NCI-H1105 treated with DMSO at 0.1 percent for 48 hours (cell line): ENCODE measurements around the gene SLC5A2.
"Not testable (repeated sequence)": the region's sequence is repeated elsewhere in the genome, so short reads cannot be mapped to it uniquely, and the experiment has no call there.

ENCODE experiments used
- DNase-seq: peaks from one replicate; lab custom pipeline; 2025; lab: John Stamatoyannopoulos, UW

SLC5A2 gene

DNA sequence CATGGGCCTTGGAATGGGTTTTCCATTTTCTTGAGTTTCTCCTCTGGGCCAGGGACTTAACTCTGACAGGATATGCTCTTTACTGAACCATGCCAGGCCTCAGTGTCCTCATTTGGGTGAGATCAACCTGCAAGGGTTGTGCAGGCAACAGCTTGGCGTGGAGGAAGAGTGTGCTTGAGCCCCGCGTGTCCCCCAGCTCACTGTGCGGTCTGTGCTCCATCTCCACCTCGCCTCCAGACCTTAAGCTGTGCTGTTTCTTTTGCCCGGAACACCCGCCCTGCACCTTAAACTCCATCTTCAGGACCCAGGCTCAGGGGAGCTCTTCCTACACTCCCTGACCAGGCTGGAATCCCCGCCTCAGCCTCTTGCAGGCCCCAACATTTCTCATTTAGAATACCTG lies 15.6 kb downstream of the SLC5A2 start:
- DNase-seq = no peak

DNA sequence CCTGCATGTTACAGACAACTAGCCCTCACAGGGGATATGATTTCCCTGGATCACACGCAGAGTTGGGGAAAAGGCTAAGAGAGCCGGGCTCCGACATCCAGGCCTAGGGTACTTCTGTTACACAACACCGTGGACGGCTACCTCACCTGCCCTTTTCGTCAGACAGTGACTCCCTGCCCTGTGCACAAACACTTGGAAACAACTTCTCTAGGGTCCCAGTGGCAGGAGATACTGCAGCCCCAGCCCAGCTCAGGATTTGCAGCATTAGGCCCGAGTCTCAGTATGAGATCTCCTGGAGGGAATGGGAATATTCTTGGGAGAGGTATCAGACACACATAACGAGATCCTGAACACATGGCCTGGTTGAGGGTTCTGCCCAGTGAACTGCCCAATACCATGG lies 17.0 kb downstream of the SLC5A2 start:
- DNase-seq = no peak

DNA sequence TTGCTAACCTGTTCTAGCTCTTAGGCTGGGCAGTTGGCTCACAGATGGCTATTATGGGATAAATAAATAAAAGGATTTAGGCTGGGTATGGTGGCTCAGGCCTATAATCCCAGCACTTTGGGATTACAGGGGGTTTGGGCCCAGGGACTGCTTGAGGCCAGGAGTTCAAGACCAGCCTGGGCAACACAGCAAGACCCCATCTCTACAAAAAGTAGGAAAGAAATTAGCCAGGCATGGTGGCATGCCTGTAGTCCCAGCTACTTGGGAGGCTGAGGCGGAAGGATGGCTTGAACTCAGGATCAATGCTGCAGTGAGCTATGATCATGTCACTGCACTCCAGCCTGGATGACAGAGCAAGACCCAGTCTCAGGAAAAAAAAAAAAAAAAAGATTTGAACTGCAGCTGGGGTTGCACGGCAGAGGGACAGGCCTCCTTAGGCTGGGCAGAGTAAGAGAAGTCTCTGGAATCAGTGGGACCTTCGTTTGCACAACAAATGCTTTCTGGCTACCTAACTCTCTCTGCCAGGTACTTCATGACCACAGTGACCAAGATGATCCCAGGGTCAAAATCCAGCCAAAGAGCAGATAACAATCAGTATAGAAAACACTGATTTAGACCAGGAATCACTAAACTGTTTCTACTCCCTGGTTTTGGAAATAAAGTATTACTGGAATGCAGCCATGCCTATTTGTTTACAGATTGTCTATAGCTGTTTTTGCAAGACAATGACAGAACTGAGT lies 18.5 kb downstream of the SLC5A2 start:
- DNase-seq = no peak

DNA sequence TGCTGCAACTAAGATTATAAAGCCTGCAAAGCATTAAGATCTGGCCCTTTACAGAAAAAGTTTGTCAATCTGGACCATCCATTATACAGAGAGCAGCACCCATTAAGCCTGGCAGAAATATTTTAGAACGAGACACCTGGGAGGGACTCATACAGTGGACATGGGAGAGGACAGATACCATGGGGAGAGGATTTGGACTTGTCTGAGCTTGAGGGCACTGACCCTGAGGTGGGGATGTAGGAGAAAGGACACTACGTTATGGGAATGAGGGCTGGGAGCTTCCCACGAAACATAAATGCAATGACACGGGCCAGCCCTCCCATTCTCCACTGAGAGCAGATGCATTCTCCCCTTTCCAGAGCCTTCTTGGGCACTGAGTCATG lies 19.0 kb downstream of the SLC5A2 start:
- DNase-seq = no peak

DNA sequence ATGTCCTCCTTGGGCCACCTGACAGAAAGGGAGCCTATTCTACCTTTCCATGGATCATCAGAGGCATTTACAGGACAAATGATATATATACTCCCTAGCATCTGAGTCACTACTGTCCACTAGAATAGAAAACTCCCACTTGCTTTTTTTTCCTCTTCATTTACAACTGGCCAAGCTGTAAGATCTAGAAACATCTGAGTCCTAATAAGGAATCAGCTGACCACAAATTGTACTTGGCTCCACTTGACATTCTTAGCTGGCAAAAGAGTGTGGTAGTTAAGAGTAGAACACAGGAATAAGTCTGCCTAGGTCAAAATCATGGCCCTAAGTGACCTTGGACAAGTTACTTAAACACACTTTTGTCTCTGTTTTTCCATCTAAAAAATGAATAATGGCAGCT lies 20.1 kb downstream of the SLC5A2 start:
- DNase-seq = no peak

DNA sequence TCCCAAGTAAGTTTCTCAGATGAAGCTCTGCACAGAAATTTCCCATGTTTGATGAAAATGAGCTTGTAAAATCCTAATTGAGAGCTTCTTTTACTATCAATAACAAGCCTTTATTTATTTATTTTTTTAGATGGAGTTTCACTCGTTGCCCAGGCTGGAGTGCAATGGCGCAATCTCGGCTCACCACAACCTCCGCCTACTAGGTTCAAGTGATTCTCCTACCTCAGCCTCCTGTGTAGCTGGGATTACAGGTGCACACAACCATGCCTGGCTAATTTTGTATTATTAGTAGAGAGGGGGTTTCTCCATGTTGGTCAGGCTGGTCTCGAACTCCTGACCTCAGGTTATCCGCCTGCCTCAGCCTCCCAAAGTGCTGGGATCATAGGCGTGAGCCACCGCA lies 20.6 kb downstream of the SLC5A2 start:
- DNase-seq = not testable (repeated sequence)

DNA sequence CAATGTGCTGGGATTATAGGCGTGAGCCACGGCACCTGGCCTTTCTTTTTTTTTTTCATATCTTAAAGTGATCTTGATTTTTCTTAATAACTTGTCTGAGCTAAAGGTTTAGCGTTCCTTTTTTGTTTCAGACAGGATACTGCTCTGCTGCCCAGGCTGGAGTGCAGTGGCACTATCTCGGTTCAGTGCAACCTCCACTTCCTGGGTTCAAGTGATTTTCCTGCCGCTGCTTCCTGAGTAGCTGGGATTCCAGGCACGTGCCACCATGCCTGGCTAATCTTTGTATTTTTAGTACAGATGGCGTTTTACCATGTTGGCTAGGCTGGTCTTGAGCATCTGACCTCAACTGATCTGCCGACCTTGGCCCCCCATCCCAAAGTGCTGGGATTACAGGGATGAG lies 21.2 kb downstream of the SLC5A2 start:
- DNase-seq = no peak

DNA sequence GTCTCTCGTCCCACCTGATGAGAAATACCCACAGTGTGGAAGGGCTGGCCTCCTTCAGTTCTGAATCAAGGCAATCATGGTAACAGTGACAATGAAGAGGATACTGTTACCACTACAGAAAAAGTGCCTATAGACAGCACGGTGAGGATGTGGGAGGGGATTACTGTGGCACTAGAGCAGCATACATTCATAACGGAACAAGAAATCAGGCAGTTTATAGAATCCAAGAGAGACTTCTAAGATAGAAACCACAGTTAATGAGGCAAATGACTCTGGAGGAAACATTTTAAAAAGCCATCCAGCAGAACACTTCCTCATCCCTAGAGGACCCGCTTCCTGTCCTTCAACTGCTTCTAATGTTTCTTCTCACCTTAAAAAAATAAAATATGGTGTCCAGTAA lies 22.6 kb downstream of the SLC5A2 start:
- DNase-seq = no peak

DNA sequence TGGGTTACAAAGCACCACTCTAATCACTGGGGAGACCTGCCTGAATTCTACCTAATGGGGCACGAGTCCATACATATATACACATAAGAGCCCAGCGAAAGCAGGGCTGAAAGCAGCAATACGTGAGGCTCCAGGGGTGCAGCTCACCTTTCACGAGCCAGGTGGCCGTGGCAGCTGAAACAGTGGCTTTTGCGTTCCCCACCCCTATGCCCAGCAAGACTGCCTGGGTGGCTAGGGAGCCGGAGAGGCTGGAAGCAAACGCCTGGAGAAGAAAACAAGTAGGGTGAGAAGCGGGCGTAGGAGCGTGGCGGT lies 24.6 kb downstream of the SLC5A2 start:
- DNase-seq = no peak

DNA sequence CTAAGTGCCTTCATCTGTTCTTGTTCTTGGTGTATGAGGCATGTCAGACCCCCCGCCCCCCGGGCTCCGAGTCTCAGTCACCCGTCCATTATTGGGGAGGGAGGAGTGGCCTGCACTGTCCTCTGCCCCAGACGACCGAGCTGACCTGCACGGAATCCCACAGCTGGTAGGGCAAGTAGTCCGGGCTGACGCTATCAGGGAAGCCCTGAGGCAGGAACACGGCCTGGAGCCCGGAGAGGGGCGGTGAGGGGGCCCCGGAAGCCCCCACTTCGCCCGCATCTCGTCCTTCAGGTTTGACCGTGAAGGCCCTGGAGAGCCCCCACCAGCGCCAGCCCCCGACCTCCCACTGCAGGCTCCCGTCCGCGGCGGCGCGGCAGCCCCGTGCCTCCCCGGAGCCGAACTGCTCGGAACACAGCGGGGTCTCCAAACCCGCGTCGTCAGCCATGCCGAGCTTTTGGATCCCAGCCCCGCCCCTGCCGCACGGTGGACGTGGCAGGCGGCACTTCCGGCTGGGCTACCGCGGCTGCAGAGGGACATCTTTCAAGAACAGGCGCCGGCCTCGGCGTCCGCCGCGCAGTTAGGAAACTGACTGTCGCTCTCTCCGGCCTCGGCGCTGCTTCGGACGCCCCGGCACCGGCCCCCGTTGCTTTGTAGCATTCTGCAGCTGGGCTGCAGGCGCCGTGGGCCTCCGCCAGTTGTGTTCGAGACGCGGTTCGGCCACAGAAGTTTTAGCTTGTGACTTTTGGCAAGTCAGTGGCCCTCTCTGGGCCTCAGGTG lies 25.2 kb downstream of the SLC5A2 start, which contains the start of gene RUSF1:
TSS of gene RUSF1 (minus strand) at position 463 of the 777 bp plus-strand sequence. CDS start at position 445, 18 bp downstream.
- DNase-seq = peak; percentile 79

DNA sequence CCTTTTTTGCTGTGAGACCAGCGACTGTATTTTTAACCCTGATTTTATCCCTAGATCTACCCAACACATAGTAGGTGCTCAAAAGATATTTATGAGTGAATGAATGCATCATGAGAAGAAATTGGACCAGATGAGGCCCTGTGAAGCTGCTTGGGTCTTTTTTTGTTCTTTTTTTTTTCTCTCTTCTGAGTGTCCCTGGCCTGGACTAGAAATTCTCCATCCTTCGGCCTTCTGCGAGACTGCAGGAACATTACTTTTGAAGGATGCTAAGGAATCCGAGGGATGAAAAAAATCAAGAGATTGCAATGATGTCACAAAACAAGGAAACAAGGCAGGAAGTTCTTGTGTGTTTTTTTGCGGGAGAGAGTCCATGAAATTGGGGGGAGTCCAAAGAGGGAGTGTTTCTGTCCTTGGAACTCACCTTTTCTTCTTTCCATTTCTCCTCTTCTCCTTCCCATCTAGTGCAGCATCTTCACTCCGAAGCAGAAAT lies 25.8 kb downstream of the SLC5A2 start:
- DNase-seq = no peak

DNA sequence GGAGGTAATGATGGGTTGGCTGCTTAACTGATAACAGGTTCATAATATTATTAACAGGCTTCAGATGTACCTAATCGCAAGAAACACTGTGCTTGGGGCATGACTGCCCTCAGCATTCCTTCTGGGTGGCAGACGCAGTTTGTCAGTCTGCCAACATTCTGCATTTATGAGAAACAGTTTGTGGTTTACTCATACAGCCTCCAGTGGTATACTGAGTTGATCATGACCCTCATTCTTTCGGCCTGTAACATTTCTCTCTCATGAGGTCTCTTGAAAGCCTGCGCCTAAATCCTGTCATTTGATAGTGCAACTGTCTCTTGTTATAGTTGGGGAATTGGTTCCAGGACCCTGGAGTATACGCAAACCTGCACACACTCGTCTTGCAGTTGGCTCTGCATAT lies 30.2 kb downstream of the SLC5A2 start:
- DNase-seq = no peak

DNA sequence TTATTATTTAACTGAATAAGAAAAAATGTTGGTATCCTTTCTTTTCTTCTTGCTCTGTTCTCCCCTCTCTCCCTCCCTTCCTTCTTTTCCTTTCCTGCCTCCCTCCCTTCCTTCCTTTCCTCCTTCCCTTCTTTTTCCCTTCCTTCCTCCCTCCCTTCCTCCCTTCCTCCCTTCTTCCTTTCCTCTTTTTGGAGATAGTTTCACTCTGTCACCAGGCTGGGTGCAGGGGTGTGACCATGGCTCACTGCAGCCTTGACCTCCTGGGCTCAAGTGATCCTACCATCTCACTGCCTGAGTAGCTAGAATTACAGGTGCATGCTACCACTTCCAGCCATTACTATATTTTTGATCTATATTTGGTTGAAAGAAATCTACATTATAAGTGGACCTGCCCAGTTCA lies 31.0 kb downstream of the SLC5A2 start:
- no peak for DNase-seq

DNA sequence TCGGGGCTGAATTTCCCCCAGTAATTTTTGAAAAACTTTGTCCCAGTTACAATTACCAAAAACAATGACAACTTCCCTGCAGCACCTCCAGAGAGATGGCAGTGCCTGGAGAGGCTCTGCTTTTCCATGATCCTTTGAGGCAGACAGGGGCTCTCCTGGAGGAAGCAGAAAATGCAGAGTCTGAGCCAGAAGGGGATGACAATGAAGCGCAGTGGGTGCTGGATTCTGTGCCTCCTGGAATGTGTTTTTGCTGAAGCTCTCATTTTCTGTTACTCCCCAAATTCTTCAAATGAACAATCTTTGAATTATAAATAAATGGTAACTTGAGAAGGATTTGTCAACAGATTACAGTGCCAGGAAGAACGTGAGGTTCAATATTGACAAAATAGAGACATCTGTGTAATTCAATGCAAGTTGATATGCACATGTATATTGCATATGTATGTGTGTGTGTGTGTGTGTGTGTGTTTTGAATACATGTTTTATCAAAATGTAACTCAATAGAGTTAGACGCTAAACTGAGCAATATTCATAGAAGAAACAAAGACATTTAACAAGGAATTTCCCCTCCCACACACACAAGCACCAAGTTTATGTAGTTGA lies 35.0 kb downstream of the SLC5A2 start:
- DNase-seq = no peak

DNA sequence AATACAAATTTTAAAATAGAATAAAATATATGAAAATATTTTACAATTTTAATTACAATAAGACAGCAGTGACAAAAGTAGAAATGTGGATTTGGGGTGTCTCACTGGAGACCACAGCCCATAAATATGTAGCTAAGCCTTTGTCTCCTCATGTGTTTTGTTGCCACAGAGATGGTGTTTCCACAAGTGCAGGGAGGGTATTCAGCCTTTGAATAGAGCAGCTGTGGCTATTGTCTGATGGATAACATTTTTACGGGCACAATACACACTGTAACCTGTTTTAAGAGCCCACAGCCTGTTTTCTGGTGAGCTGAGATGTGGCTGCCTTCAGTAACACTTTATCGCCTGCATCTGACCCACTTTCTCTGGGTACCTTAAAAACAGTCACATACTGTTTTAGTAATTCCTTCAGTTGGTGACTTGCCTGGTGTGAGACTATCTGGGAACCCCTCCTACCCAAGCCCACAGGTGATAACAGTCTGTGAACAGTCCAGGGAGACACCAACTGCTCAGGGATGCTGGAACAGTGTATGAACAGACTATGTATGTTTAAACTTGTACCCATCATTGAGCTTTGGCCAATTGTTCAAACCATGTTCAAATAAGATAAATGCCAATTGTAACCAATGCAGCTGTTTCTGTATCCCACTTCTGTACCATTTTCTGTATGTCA lies 37.0 kb downstream of the SLC5A2 start:
- no peak for DNase-seq

DNA sequence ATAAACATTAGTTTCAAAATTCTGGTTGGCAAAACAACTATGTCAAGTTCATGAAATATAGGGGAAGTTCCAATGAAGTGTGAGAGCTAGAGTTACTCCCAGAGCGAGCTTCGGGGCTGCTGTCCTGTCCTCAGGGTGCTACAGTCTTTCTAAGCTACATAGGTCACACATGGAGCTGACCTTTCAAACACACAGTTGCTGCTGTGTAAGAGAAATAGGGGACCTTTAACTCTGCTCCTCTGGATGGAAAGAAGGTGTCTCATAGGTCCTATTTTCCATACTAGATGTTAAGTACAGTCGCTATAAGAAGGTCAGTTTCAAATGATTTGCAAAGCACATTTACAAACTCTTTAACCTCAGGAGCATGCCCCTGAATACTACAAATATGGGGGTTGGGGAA lies 38.4 kb downstream of the SLC5A2 start:
- no peak for DNase-seq

DNA sequence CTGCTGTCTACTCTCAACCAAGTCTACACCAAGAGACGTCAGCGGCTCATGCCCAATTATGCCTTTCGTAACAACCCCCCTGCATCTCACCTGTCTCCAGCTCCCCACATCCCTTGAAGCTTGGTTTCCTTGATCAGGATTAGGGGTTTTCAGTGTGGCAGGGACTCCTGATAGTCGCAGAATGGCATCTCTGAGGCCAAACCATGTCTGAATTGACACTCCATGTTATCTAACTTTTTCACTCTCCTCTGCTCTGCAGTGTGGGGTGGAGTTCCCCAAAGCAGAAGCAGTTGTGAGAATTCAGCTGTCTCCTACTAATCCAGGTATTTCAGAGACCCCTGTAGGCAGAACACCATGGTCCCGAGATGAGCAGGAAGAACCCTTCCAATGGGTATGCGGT lies 39.1 kb downstream of the SLC5A2 start:
- no peak for DNase-seq

DNA sequence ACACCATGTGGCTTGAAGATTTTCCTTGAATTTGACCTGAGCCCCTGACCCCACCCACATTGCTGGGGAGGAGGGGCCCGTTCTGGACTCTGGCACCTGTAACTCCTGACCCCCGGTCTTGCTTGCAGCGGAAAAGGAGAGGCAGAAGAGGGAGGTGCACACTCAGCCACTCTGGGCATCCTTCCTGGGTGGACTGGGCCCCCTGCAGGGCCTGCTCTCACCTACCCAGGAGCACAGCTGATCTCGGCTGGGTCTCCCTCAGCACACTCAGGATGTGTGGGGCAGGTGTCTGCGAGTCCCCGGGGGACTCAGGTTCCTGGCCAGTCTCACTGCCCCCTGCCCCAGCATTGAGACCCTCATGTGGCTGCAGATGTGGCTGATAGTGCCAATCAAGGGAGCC lies 40.8 kb downstream of the SLC5A2 start:
- not testable (repeated sequence) for DNase-seq

DNA sequence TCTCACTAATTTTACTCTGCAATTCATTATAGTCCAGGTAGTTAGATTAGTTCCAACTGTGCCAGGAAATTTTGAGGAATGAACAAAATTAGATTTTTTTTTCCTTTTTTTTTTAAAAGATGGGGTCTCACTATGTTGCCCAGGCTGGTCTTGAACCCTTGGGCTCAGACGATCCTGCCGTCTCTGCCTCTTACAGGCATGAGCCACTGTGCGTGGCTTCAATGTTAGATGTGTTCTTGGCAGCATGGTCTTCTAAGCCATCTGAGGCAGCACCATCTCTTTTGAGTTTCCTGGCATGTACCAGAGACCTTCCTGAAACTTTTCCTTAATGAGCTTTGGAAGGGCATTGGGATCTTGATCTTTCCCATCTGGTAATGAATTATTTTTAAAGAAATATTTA lies 42.2 kb downstream of the SLC5A2 start:
- DNase-seq = no peak

DNA sequence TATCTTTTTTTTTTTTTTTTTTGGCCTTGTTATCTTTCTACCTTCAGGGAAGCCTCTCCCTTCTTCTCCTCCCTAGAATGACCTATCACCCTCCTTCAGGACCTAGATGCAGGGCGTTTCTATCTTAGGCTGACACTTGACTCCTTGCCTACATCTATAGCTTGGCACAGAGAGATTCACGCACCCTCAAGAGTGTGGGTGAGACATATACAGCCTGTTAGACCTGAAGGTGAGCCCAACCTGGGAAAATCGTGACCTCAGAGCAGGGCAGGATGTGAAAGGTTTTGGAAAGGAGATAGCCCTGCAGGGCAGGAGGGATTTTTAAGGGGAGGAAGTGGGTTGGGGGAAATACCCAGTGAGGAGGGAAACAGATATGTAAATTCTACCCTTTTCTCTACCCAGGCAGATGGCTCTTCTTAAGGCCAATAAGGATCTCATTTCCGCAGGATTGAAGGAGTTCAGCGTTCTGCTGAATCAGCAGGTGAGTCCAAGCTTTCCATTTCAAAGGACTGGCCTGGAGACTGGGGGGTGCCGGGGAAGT lies 44.9 kb downstream of the SLC5A2 start, which contains the start of gene AHSP:
TSS of gene AHSP (plus strand) at position 167 of the 541 bp plus-strand sequence. CDS start at position 407, 240 bp downstream.
- no peak for DNase-seq

DNA sequence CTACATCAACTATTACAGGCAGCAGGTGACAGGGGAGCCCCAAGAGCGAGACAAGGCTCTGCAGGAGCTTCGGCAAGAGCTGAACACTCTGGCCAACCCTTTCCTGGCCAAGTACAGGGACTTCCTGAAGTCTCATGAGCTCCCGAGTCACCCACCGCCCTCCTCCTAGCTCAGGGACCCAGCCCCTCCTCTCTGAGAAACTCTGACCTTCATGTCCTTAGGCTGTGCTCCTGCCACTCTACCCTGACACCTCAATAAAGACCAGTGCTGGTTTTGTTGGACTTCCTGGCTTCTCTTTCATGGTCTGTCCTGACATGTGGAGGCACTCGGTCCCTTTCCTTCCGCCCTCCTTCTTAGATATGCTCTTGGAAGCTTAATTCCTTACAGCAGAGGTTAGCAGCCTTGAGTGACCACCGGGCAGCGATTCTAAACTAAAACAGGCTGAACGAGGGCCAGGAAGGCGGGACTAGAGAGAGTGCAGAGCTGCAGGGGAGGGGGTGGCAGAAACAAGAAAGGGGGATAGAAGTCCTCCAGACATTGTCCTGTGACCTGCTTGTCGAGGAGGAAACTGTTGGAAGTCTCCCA lies 45.7 kb downstream of the SLC5A2 start:
- DNase-seq = no peak
